Panc1 (cell line): ENCODE measurements around the gene PHLDB2. TPM values are rescaled to one million over a fixed set of nuclear protein-coding genes. Genes with fewer than 3 reads are reported as not detected.

Source experiments
- ATAC-seq: fragments of 200-7000 bp; cut with Tn5 transposase; 2 replicates; pipeline ENCODE4 v1.9.1; 2020; ENCODE audit warnings: mild to moderate bottlenecking, moderate library complexity
- BruUV-seq: library from RNA; stranded (reverse); fragments of 400-500 nt; replicated peaks from 2 replicates; lab custom pipeline; 2021; lab: Mats Ljungman, UMichigan
- CTCF ChIA-PET: fragments of 300-600 bp; sonication (Branson Sonifier 250); formaldehyde crosslinking; loops from one replicate; lab custom pipeline; 2022; ENCODE audit warnings: antibody characterized with exemption; lab: Charles Lee
- POLR2A ChIA-PET: fragments of 300-600 bp; sonication (Branson Sonifier 250); formaldehyde crosslinking; loops from one replicate; lab custom pipeline; 2022; ENCODE audit warnings: antibody characterized with exemption; lab: Charles Lee
- DNase-seq: peaks from one replicate; pipeline ENCODE4 v3.0.0-alpha.2; 2010; ENCODE audit warnings: low read depth, low spot score
- H3K27ac ChIP-seq: 2 replicates; pipeline ENCODE4 v1.5.1; 2011; ENCODE audit warnings: mild to moderate bottlenecking, low read length, inconsistent platforms
- H3K27me3 ChIP-seq: fragments of 200-500 bp; sonication (Bioruptor generic); 2 replicates; pipeline ENCODE4 v1.6.0; 2014; ENCODE audit warnings: low read length, inconsistent platforms; ENCODE audit not compliant: control insufficient read depth, insufficient read depth
- H3K36me3 ChIP-seq: fragments of 200-500 bp; sonication (Bioruptor generic); 2 replicates; pipeline ENCODE4 v1.5.1; 2014; ENCODE audit warnings: inconsistent platforms, mild to moderate bottlenecking, low read length, moderate library complexity; ENCODE audit not compliant: control insufficient read depth, insufficient read depth
- H3K4me1 ChIP-seq: 2 replicates; pipeline ENCODE4 v1.5.1; 2011; ENCODE audit warnings: inconsistent platforms, mild to moderate bottlenecking, low read length, moderate library complexity; ENCODE audit not compliant: control insufficient read depth, insufficient read depth
- H3K4me3 ChIP-seq, 2 experiments: 2 replicates each; pipeline ENCODE4 v1.5.1; 2011 to 2012; ENCODE audit warnings: low read depth in 2 of 2, low read length in 2 of 2, mild to moderate bottlenecking in 2 of 2, inconsistent platforms in 1 of 2, moderate library complexity in 1 of 2
- H3K9me3 ChIP-seq: fragments of 200-500 bp; sonication (Bioruptor generic); 2 replicates; pipeline ENCODE4 v1.5.1; 2014; ENCODE audit warnings: low read depth, mild to moderate bottlenecking, inconsistent platforms, low read length, moderate library complexity; ENCODE audit not compliant: control insufficient read depth, insufficient read depth
- CTCF ChIP-seq: fragments of 450-650 bp; IDR thresholded peaks from 2 replicates; pipeline ENCODE4 v1.5.1; 2017; ENCODE audit warnings: mild to moderate bottlenecking
- POLR2AphosphoS5 ChIP-seq: IDR thresholded peaks from 2 replicates; pipeline ENCODE4 v1.6.1; 2012; ENCODE audit warnings: mild to moderate bottlenecking, low read depth, low read length, moderate library complexity
- SIN3A ChIP-seq: IDR thresholded peaks from 2 replicates; pipeline ENCODE4 v1.6.1; 2012; ENCODE audit warnings: low read depth, mild to moderate bottlenecking, low read length, moderate library complexity, borderline replicate concordance; ENCODE audit not compliant: insufficient read depth
- TCF7L2 ChIP-seq: IDR thresholded peaks from 2 replicates; pipeline ENCODE4 v1.6.1; 2011; ENCODE audit warnings: mild to moderate bottlenecking, low read depth, low read length, inconsistent platforms
- in situ Hi-C: cut with HindIII; loops from 2 replicates; pipeline ENCODE4 v1.10.0; 2016; ENCODE audit warnings: low sequenced_read_pairs, low pct_unique_long_range_greater_than_20kb
- intact Hi-C: fragments of 100-400 bp; cut with micrococcal nuclease; formaldehyde crosslinking; loops from one replicate; pipeline ENCODE4 v1.10.0; 2022; ENCODE audit not compliant: unreplicated experiment
- total RNA-seq: library from RNA; stranded (reverse); gene quantifications from one replicate; pipeline ENCODE4 v1.2.1, GENCODE V29; 2021; ENCODE audit not compliant: unreplicated experiment
- TF ChIP-seq, protein P1 (sequence below), 2 experiments: IDR thresholded peaks; 2 replicates each; pipeline ENCODE4 v1.6.1; 2011 to 2012; ENCODE audit warnings: low read depth in 2 of 2, control low read depth in 1 of 2, low read length in 1 of 2, mild to moderate bottlenecking in 1 of 2, moderate library complexity in 1 of 2; ENCODE audit not compliant: insufficient read depth in 1 of 2

Gene PHLDB2
- total RNA-seq, 1 experiment from 2014 or later: 11.3 TPM

- TF ChIP-seq CTCF (no peak), POLR2AphosphoS5 (no peak), TCF7L2 (no peak), SIN3A (no peak)
- TF ChIP-seq, protein P1, sequence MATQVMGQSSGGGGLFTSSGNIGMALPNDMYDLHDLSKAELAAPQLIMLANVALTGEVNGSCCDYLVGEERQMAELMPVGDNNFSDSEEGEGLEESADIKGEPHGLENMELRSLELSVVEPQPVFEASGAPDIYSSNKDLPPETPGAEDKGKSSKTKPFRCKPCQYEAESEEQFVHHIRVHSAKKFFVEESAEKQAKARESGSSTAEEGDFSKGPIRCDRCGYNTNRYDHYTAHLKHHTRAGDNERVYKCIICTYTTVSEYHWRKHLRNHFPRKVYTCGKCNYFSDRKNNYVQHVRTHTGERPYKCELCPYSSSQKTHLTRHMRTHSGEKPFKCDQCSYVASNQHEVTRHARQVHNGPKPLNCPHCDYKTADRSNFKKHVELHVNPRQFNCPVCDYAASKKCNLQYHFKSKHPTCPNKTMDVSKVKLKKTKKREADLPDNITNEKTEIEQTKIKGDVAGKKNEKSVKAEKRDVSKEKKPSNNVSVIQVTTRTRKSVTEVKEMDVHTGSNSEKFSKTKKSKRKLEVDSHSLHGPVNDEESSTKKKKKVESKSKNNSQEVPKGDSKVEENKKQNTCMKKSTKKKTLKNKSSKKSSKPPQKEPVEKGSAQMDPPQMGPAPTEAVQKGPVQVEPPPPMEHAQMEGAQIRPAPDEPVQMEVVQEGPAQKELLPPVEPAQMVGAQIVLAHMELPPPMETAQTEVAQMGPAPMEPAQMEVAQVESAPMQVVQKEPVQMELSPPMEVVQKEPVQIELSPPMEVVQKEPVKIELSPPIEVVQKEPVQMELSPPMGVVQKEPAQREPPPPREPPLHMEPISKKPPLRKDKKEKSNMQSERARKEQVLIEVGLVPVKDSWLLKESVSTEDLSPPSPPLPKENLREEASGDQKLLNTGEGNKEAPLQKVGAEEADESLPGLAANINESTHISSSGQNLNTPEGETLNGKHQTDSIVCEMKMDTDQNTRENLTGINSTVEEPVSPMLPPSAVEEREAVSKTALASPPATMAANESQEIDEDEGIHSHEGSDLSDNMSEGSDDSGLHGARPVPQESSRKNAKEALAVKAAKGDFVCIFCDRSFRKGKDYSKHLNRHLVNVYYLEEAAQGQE (IDR thresholded peaks at IDR 0.05; ENCODE audit: insufficient read depth in 1 of 2, low read depth in 2 of 2, low read length in 1 of 2): no peak
- intact Hi-C loops (no loop called here), in situ Hi-C loops (no loop called here)
- no peak overlapping the region for H3K4me3 ChIP-seq
- ATAC-seq (peak; percentile 85), DNase-seq (no peak)
- POLR2A ChIA-PET: no interaction called here
- H3K36me3 ChIP-seq: no peaks in the 10 kb centered on the region
- no TSS peak for BruUV-seq
- no peaks in the 10 kb centered on the region for H3K27me3 ChIP-seq
- H3K9me3 ChIP-seq: no peaks in the 10 kb centered on the region
- CTCF ChIA-PET: no interaction called here
- H3K4me1 ChIP-seq: no peaks in the 10 kb centered on the region; the same call in 1 of the 2 replicates
- no peak overlapping the region for H3K27ac ChIP-seq
Observed at GRCh38 chr3:111903067-111903511, 44.0 kb downstream of the PHLDB2 start.

DNA sequence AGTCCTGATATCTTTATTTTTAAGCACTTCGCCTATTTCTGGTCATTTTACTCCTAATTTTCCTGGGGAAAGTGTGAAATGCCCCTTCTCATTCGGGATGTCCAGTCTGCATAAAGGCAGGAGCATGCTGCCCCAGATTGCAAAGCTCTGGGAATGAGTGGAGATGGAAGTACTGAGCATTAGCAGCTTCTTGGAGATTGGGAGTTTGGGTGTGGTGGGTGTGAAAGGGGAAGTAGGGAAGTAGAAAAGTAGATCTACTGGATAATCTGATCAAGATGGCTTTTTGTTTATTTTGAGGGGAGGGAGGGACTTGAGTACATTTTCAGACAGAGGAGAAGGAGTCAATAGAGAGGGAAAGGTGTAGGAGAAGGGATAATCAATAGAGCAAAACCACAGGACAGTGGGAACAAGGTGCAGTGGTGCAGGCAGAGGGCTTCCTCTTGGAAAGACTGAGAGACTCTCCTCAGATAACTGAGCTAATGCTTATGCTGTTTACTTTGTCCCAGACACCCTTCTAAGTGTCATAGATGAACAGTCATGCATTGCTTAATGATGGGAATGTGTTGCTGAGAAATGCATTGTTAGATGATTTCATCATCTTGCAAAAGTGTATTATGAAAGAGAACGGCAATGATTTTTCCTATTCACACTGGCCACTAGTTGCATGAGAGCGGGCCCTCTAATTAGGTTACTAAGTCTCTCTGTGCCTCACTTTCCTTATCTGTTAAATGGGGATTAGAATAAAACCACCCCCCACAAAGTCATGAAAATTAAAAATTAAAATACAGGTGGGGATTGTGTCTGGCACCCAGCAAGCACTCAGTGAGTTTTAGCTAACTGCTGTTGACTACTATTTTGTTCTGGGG, 45.5 kb downstream of the PHLDB2 start:
- Histone ChIP-seq H3K9me3 (no peaks in the 10 kb centered on the region), H3K4me1 (no peaks in the 10 kb centered on the region; the same call in 1 of the 2 replicates), H3K4me3 (no peak overlapping the region), H3K27ac (peak overlapping the region; percentile 19; the same call in 1 of the 2 replicates), H3K36me3 (no peaks in the 10 kb centered on the region), H3K27me3 (no peaks in the 10 kb centered on the region)
- TF ChIP-seq TCF7L2 (no peak), POLR2AphosphoS5 (no peak), CTCF (no peak)
- TF ChIP-seq, protein P1 (IDR thresholded peaks at IDR 0.05; ENCODE audit: insufficient read depth in 1 of 2, low read depth in 2 of 2, low read length in 1 of 2): no peak
- in situ Hi-C loops (no loop called here), intact Hi-C loops (no loop called here)
- DNase-seq (no peak), ATAC-seq (peak; percentile 71; the same call in 1 of the 2 replicates)
- BruUV-seq: no TSS peak
- POLR2A ChIA-PET: no interaction called here
- CTCF ChIA-PET: interaction anchor here (0.6 kb wide), 2 partner anchors 10 to 285 kb away, joined by 4 to 7 read pairs; no protein-coding TSS in a partner anchor
